H1 (cell line): Measurements from ENCODE around the gene TTR. TPM values are rescaled to one million over a fixed set of nuclear protein-coding genes. Genes with fewer than 3 reads are reported as not detected.

ENCODE experiments used
- BCL11A ChIP-seq, 2 experiments: IDR thresholded peaks; one replicate each; pipeline ENCODE4 v1.6.1; 2011; ENCODE audit warnings: low read depth in 2 of 2, low read length in 2 of 2, mild to moderate bottlenecking in 2 of 2
- RAD21 ChIP-seq, 2 experiments: IDR thresholded peaks in 1 of 2; conservative IDR thresholded peaks in 1 of 2; 2 replicates each; pipeline ENCODE4 v1.6.1; 2011; ENCODE audit warnings: low read depth in 2 of 2, low read length in 2 of 2, improper control_type of control experiment in 1 of 2, inconsistent platforms in 1 of 2, mild to moderate bottlenecking in 1 of 2, moderate library complexity in 1 of 2
- SAP30 ChIP-seq: fragments of 300-600 bp; sonication (generic); IDR thresholded peaks from 2 replicates; pipeline ENCODE4 v1.7.1; 2012; ENCODE audit warnings: low read length, moderate library complexity, mild to moderate bottlenecking, inconsistent platforms; ENCODE audit not compliant: insufficient read depth, insufficient replicate concordance
- SP2 ChIP-seq: IDR thresholded peaks from 2 replicates; pipeline ENCODE4 v1.6.1; 2012; ENCODE audit warnings: mild to moderate bottlenecking, low read length, inconsistent platforms
- polyA plus RNA-seq, 7 experiments: library from polyadenylated mRNA; depleted of rRNA in 3 of 7; stranded (reverse) in 5 of 7; unstranded in 2 of 7; fragments of >200 nt in 5 of 7; fragments of 200-250 nt in 2 of 7; gene quantifications; 1 replicate in 5 of 7; 2 replicates in 1 of 7; 4 replicates in 1 of 7; pipeline versions ENCODE4 v1.2.1 to v1.2.3, GENCODE V29; 2011 to 2013; ENCODE audit warnings: missing spikeins in 2 of 7, mixed read lengths in 2 of 7
- total RNA-seq: library from RNA; stranded (reverse); fragmentation: NEBNext Ultra II Directional; extraction: Animal tissue kit (Norgen Biotek cat#: 25700); gene quantifications from 2 replicates; pipeline ENCODE4 v1.2.1, GENCODE V29; 2021

The TTR gene
- total and polyA plus RNA-seq, 2 of the 8 experiments (the other 6 are each of a cell fraction or from before 2014, with no cell fraction given): not detected

- TF ChIP-seq SP2 (no peak), SAP30 (no peak), RAD21 (IDR thresholded peaks at IDR 0.05 in 1 of 2, conservative IDR thresholded peaks at IDR 0.05 in 1 of 2; ENCODE audit: low read depth in 2 of 2, low read length in 2 of 2) (no peak), BCL11A (IDR thresholded peaks at IDR 0.05; ENCODE audit: low read depth in 2 of 2, low read length in 2 of 2) (no peak)
Measured at GRCh38 chr18:31609886-31610285, 18.2 kb downstream of the TTR start (continued).
